Cardiac muscle cell (in vitro differentiated cells and primary cell): ENCODE results near the gene SNPH. TPM values are rescaled to one million over a fixed set of nuclear protein-coding genes. Genes with fewer than 3 reads are reported as not detected.

ENCODE experiments used
- DNase-seq, 2 donors: peaks; one replicate each; pipeline versions ENCODE4 v3.0.0 to v3.0.0-alpha.2; 2010 to 2017; ENCODE audit warnings: low read depth in 1 of 2, low spot score in 1 of 2
- H3K27ac ChIP-seq: fragments of 200-600 bp; sonication (generic); 2 replicates; pipeline ENCODE4 v1.5.1; 2016
- H3K27me3 ChIP-seq: fragments of 200-600 bp; sonication (generic); 2 replicates; pipeline ENCODE4 v1.6.0; 2016; ENCODE audit warnings: control low read depth
- H3K36me3 ChIP-seq: fragments of 200-600 bp; sonication (generic); 2 replicates; pipeline ENCODE4 v1.5.1; 2016; ENCODE audit warnings: control low read depth
- H3K4me1 ChIP-seq: fragments of 200-600 bp; sonication (generic); 2 replicates; pipeline ENCODE4 v1.8.1; 2017; ENCODE audit warnings: low read depth, mild to moderate bottlenecking, mixed run types
- H3K4me3 ChIP-seq: fragments of 200-600 bp; sonication (generic); 2 replicates; pipeline ENCODE4 v1.5.1; 2016; ENCODE audit warnings: mild to moderate bottlenecking
- H3K9me3 ChIP-seq: fragments of 200-600 bp; sonication (generic); 2 replicates; pipeline ENCODE4 v1.5.1; 2017; ENCODE audit warnings: low read depth, mild to moderate bottlenecking, control low read depth
- CTCF ChIP-seq: IDR thresholded peaks from 2 replicates; pipeline ENCODE4 v1.5.1; 2012; ENCODE audit warnings: low read depth, mild to moderate bottlenecking, low read length
- polyA plus RNA-seq: library from polyadenylated mRNA; unstranded; fragments of >200 nt; fragmentation: Nextera tagmentation; extraction: Ambion mirVana; gene quantifications from 2 replicates; pipeline ENCODE4 v1.2.1, GENCODE V29; 2016
- total RNA-seq: library from RNA; depleted of rRNA; stranded (reverse); fragments of >200 nt; gene quantifications from 2 replicates; pipeline ENCODE4 v1.2.3, GENCODE V29; 2016

SNPH gene
- total and polyA plus RNA-seq, 2 experiments from 2014 or later: 7.4 to 8.1 TPM

- no peak overlapping the region for H3K4me3 ChIP-seq
- H3K27me3 ChIP-seq: no peaks in the 10 kb centered on the region
- H3K36me3 ChIP-seq: no peaks in the 10 kb centered on the region
- no peaks in the 10 kb centered on the region for H3K4me1 ChIP-seq
- DNase-seq: no peak
- no peak overlapping the region for H3K27ac ChIP-seq
- TF ChIP-seq CTCF: no peak
- H3K9me3 ChIP-seq: no peaks in the 10 kb centered on the region
Observed at GRCh38 chr20:1307171-1307570, 41.1 kb downstream of the SNPH start.

DNA sequence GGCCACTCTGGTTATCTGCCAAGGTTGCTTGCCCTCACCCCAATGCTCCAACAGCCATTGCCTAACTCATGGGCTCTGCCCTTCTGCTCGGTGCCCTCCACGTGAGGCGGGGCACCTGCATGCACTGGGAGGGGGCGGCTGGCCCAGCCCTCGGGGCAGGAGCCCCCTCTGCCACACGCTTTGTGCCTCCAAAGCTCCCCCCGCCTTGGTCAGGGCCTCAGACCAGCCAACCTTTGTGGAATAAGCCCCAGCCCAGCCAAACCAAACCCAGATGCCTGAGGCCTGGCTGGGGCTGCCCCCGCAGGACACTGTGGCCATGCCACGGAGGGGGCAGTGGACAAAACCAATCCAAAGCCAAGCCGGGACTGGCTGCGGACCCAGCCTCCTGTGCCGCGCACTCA, 41.5 kb downstream of the SNPH start:
- H3K4me3 ChIP-seq: no peak overlapping the region
- no peak overlapping the region for H3K27ac ChIP-seq
- H3K27me3 ChIP-seq: no peaks in the 10 kb centered on the region
- H3K36me3 ChIP-seq: no peaks in the 10 kb centered on the region
- TF ChIP-seq CTCF: no peak
- DNase-seq: no peak
- H3K9me3 ChIP-seq: no peaks in the 10 kb centered on the region
- H3K4me1 ChIP-seq: no peaks in the 10 kb centered on the region

- no peak for DNase-seq
- H3K9me3 ChIP-seq: no peaks in the 10 kb centered on the region
- H3K27ac ChIP-seq: no peak overlapping the region
- H3K4me1 ChIP-seq: no peaks in the 10 kb centered on the region
- H3K36me3 ChIP-seq: no peaks in the 10 kb centered on the region
- no peak overlapping the region for H3K4me3 ChIP-seq
- peaks cover 4% of the 10 kb centered on the region for H3K27me3 ChIP-seq
- no peak for TF ChIP-seq CTCF
Observed at GRCh38 chr20:1308067-1308701, 42.1 kb downstream of the SNPH start.

- Histone ChIP-seq H3K4me3 (no peak overlapping the region), H3K36me3 (no peaks in the 10 kb centered on the region), H3K27me3 (peaks cover 6% of the 10 kb centered on the region), H3K27ac (no peak overlapping the region), H3K9me3 (no peaks in the 10 kb centered on the region), H3K4me1 (no peaks in the 10 kb centered on the region)
- no peak for DNase-seq
- no peak for TF ChIP-seq CTCF
Observed at GRCh38 chr20:1308702-1309095, 42.6 kb downstream of the SNPH start.

GRCh38 chr20:1309439-1309847, 43.3 kb downstream of the SNPH start:
- peaks cover 6% of the 10 kb centered on the region for H3K27me3 ChIP-seq
- no peak for TF ChIP-seq CTCF

More at GRCh38 chr20:1309439-1309847, 43.3 kb downstream of the SNPH start:
- H3K4me1 ChIP-seq: no peaks in the 10 kb centered on the region
- no peaks in the 10 kb centered on the region for H3K9me3 ChIP-seq
- no peak overlapping the region for H3K4me3 ChIP-seq
- H3K36me3 ChIP-seq: no peaks in the 10 kb centered on the region
- DNase-seq: no peak
- H3K27ac ChIP-seq: no peak overlapping the region
